Fibroblast of mammary gland (primary cell): ENCODE measurements around the gene MFN2.
"Not testable (repeated sequence)": the region's sequence is repeated elsewhere in the genome, so short reads cannot be mapped to it uniquely, and the experiment has no call there.

Experiments used
- DNase-seq: peaks from one replicate; pipeline ENCODE4 v3.0.0-alpha.2; 2010; ENCODE audit warnings: low read depth
- H3K4me3 ChIP-seq: 2 replicates; pipeline ENCODE4 v1.5.1; 2011; ENCODE audit warnings: low read depth, mild to moderate bottlenecking, low read length, moderate library complexity; ENCODE audit not compliant: control insufficient read depth
- TF ChIP-seq, protein P1 (sequence below): conservative IDR thresholded peaks from 2 replicates; pipeline ENCODE4 v1.5.1; 2011; ENCODE audit warnings: low read depth, low read length, inconsistent platforms; ENCODE audit not compliant: control insufficient read depth, insufficient read depth

MFN2 gene

GRCh38 chr1:11979851-11980675 is at the start of gene MFN2:
MFN2 (plus strand) TSS chr1:11980444; CDS start chr1:11989169, 8,725 bp downstream.
- peak within 1 kb of the TSS; percentile 78 for H3K4me3 ChIP-seq
- DNase-seq, result peak; percentile 97
- TF ChIP-seq, protein P1, sequence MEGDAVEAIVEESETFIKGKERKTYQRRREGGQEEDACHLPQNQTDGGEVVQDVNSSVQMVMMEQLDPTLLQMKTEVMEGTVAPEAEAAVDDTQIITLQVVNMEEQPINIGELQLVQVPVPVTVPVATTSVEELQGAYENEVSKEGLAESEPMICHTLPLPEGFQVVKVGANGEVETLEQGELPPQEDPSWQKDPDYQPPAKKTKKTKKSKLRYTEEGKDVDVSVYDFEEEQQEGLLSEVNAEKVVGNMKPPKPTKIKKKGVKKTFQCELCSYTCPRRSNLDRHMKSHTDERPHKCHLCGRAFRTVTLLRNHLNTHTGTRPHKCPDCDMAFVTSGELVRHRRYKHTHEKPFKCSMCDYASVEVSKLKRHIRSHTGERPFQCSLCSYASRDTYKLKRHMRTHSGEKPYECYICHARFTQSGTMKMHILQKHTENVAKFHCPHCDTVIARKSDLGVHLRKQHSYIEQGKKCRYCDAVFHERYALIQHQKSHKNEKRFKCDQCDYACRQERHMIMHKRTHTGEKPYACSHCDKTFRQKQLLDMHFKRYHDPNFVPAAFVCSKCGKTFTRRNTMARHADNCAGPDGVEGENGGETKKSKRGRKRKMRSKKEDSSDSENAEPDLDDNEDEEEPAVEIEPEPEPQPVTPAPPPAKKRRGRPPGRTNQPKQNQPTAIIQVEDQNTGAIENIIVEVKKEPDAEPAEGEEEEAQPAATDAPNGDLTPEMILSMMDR, result no peak

DNA sequence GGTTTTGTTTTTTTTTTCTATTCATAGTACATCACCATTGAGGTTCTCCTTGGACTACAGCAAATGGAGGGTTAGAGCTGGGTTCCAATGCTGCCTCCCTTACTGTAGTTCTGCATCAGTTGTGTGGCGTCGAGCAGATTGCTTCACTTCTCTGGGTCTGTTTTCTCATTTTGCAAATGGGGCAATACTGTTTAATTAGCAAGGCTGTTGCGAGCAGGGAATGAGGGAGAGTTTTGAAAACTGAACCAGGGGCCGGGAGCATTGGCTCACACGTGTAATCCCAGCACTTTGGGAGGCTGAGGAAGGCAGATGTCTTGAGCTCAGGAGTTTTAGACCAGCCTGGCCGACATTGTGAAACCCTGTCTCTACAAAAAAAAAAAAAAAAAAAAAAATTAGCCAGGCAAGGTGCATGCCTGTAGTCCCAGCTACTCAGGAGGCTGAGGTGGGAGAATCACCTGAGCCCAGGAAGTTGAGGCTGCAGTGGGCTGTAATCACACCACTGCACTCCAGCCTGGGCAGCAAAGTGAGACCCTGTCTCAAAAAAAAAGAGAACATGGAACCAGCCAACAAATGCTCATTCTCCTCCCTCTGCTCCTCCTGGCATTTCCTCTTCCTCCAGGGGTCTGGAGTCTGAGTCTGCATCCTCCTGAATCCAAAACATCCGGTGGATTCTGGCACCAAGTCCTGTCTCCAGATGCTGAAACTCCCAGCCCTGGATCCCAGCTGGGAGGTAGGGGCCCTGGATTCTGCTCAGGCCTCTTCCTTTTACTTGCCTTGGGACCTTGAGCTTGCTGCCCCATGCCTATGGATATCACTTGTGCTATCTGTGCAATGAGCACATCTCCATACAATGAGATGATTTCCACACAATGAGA is 49.4 kb upstream of the MFN2 start:
- peak; percentile 59 for DNase-seq
- TF ChIP-seq, protein P1, result no peak
- no peak overlapping the region for H3K4me3 ChIP-seq

- TF ChIP-seq, protein P1, result no peak
- DNase-seq, result no peak
- no peak overlapping the region for H3K4me3 ChIP-seq
Observed at GRCh38 chr1:11931845-11932244, 48.4 kb upstream of the MFN2 start.

GRCh38 chr1:11934302-11935056 is 45.8 kb upstream of the MFN2 start, which contains the start of gene PLOD1:
PLOD1 (plus strand) TSS chr1:11934717; CDS start chr1:11934780, 63 bp downstream.
- TF ChIP-seq, protein P1, result no peak
- peak within 1 kb of the TSS; percentile 82 for H3K4me3 ChIP-seq
- DNase-seq, result peak; percentile 73

GRCh38 chr1:11935057-11935412 is 45.2 kb upstream of the MFN2 start:
- TF ChIP-seq, protein P1, result no peak
- no peak for DNase-seq

GRCh38 chr1:11935733-11936132 is 44.5 kb upstream of the MFN2 start:
- H3K4me3 ChIP-seq, DNase-seq: not testable (repeated sequence)

More at GRCh38 chr1:11935057-11935412, 45.2 kb upstream of the MFN2 start:
- peak overlapping the region; percentile 82 for H3K4me3 ChIP-seq
